A172 (cell line): ENCODE measurements around the gene SLC9B2. TPM values are rescaled to one million over a fixed set of nuclear protein-coding genes. Genes with fewer than 3 reads are reported as not detected.

ENCODE experiments used
- DNase-seq: peaks from one replicate; pipeline ENCODE4 v3.0.0-alpha.2; 2015; ENCODE audit warnings: low spot score
- total RNA-seq: library from RNA; depleted of rRNA; stranded (reverse); fragments of >200 nt; shearing (Covaris generic); gene quantifications from 2 replicates; pipeline ENCODE4 v1.2.3, GENCODE V29; 2014; rRNA removed

SLC9B2 gene
- total RNA-seq: 15.0 and 23.7 TPM in 2 replicates

DNA sequence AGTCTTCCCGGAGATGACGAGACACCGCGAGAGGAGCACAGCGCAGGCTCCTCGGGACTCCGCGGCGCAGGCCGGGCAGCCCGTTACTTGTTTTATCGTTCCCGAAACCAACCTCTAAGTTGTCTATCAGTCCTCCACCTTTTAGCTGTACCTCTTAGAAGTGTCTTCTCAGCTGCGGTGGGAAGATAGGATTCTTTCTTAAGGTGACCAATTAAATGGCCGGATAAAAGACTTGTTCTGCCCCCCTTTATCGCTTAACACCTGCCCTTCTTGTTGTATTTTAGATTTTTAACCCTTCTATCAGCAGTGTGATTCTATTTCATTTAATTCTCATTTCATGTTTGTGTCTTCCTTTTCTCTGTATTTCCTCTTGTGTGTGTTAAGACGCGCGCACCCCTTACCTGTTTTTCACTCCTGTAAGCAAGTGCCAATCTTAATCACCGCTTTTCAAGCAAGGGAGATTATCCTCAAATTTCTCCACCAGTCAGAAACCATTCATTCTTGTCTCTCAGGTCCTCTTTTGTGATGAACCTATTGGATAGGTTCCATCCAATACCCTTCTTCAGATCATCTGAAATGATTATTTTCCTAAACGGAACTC is at the start of gene SLC9B2:
Gene SLC9B2, minus strand, starts transcription at position 15 of the 601 bp plus-strand sequence. CDS start 9,211 bp downstream, outside the sequence.
- peak; percentile 32 for DNase-seq

- no peak for DNase-seq
Observed at GRCh38 chr4:103126126-103126525, 49.6 kb upstream of the SLC9B2 start.

DNA sequence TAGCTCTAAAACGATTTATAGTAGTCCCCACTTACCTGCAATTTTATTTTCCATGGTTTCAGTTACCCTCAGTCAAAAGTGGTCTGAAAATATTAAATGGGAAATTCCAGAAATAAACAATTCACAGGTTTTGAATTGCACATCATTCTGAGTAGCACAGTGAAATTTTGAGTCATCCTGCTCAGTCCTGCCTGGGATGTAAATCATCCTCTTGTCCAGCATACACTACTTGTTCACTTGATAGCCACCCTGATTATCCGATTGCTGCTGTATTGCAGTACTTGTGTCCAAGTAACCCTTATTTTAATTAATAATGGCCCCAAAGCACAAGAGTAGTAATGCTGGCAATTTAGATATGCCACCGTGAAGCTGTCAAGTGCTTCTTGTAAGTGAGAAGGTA is 46.6 kb upstream of the SLC9B2 start:
- no peak for DNase-seq

DNA sequence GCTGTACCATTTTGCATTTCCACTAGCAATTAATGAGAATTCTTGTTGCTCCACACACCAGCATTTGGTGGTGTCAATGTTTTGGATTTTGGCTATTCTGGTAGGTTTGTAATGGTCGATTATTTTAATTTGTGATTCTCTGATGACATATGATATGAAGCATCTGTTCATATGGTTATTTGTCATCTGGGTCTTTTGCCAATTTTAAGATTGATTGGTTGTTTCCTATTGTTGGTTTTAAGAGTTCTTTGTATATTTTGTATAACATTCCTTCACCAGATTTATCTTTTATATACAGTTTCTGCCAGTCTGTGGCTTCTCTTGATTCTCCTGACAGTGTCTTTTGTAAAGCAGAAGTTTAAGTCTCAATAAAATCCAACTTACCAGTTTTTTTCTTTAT is 41.6 kb upstream of the SLC9B2 start:
- DNase-seq: no peak

DNA sequence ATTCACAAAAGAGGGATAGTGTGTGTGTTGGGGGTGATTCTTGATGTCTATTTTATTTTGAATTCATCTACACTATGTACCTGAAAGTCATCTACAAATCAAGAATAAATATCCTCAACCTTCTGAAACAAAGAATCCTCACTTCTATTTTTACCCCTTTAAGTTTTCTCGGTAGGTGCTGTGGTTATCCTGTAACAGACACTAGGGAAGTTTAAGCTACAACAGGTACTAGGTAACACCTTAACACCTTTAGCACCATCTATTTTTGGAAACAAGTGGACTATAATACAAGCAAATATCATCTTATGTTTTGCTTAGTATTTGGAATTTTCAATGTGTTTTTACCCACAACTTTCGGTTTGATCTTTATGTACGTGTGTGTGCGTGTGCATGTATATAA is 35.0 kb upstream of the SLC9B2 start:
- no peak for DNase-seq

DNA sequence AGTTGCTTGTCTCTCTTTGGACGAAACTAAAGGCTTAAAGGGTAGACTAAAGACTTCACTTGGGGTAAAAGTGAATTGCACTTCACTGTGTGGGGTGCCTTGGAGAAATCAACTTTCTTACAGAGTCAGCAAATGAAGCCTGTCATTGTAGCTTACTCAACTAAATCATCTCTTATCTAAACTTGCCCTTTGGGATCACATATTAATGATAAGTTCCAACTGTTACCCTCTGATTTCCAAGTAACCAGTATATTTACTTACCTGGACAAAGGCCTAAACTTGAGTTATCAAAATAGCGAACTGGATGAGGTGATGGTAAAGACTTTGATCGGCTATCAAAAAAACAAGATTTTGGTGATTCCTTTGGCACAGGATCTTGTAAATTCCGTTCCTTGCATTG is 32.0 kb upstream of the SLC9B2 start:
- DNase-seq: no peak

DNA sequence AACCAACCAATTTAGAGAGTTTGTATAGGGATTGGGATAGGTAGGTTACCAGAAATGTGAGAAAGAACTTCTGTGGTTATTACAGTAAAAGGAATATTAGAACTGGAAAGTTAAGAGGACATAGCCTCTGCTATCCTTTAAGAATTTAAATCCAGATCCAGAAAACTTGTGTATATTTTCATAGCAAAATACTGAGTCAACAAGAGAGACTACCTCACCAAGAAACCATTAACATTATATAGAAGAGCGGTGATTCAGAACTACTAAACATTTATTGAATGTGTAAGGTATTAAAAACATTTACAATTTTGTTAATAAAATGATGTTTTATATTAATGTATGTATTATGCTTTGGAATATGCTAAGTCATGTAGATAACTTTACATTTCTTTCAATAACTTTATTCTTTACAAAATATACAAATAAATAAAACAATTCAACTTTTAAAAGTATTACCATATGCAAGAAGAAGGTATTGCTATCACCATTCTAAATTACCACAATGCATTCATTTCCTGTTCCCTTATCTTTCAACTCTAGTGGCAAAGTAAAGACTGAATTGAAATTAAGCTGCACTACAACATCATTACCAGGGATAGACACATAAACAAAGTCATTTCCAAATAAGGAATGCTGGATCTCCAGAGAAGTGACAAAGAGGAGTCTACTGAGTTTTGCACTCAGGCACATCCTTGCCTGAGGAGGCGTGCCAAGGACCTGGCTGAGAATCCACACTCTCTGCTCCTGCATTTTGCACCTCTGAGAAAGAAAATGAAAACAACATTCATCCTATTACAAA is 29.2 kb upstream of the SLC9B2 start:
- no peak for DNase-seq

DNA sequence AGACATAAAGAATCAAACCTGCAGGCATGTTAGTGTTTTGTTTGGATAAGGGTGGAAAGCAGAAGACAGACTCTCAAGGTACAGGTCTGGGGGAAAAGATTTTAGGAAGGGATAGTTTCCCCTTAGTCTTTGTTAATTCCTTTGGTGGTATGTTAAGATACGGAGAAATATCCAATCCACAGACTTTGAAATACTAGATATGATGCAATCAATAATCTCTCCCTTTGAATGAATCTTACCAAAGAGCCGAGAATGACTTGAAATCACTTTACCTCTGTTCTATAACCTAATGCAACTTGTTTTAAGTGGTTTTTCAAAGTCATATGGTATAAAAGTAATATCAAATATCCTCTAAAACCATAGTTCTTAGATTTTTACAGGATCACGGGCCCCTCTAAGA is 28.3 kb upstream of the SLC9B2 start:
- no peak for DNase-seq

- DNase-seq: no peak
Observed at GRCh38 chr4:103100691-103101090, 24.1 kb upstream of the SLC9B2 start.

DNA sequence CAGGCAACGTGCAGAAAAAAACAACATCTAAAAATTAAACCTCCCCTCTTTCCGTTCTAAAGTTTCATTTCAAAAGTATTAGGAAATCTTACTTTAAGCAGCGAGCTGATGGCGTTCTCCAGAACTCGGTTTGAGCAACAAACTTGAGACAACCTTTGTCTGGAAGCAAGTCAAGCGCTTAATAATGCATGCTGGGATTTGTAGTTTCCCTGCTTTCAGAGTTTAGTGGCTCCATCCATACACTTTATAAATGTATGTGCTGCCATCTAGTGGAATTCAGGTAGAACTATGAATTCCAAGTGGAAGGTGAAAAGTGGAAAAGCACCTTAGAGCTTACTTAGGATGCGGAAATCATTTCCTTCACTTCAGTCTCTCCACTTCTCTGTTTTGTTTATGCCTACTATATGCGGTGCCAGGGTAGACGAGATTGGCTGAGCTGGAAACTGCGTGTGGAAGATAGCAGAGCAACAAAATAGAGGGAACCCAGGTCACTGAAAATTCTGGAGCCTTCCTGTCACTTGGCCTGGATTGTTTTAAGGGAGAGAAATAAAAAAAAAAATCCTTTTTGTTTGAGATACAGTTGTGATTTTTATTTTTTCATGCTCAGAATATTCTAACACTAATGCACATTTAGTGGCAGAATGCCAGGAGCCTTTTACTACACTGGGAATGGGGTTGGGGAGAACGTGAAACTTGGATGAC is 23.3 kb upstream of the SLC9B2 start, which contains the start of gene BDH2:
Gene BDH2, minus strand, starts transcription at position 144 of the 702 bp plus-strand sequence. CDS start 3,580 bp downstream, outside the sequence.
- DNase-seq: peak; percentile 79

GRCh38 chr4:103098756-103099440 is 22.3 kb upstream of the SLC9B2 start:
- DNase-seq: no peak

- DNase-seq: no peak
Observed at GRCh38 chr4:103098341-103098740, 21.8 kb upstream of the SLC9B2 start.

- no peak for DNase-seq
Observed at GRCh38 chr4:103097112-103097511, 20.6 kb upstream of the SLC9B2 start.

DNA sequence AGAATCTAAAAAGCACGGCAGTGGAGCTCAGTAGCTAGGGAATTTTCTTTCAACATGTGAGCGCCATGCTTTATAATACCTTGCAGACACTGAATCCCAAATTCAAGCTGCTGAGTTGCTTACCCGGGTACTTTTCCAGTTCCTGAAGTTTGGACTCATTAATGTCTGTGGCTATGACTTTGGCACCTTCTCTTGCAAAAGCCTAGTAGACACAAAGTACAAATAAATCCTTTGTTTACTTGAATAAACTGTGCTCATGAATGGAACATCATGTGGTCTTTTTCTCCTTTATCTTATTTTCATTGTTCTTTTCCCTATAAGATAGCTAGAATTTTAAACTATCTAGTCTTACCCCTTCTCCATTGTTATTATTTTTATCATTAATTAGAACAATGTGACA is 18.5 kb upstream of the SLC9B2 start:
- DNase-seq: no peak

DNA sequence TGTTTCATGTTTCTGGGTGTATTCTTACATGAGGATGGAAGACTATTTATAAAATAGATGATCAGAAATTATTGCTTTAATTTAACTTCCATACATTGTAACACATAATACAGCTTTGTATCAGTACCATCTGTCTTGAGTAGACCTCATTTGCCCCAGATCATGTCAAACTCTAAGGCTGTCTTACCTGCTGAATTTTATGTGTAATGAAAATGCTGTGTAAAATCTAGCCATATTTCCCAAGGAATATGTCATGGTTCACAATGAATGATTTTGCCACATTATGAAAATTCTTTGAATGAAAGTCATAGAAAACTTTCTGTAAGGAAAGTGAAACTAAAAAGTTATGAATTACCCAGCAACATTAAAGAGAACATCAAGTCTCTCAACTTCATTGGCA is 15.7 kb upstream of the SLC9B2 start:
- no peak for DNase-seq

GRCh38 chr4:103091601-103092223 is 15.2 kb upstream of the SLC9B2 start:
- peak; percentile 43 for DNase-seq

- no peak for DNase-seq
Observed at GRCh38 chr4:103089481-103089880, 12.9 kb upstream of the SLC9B2 start.

DNA sequence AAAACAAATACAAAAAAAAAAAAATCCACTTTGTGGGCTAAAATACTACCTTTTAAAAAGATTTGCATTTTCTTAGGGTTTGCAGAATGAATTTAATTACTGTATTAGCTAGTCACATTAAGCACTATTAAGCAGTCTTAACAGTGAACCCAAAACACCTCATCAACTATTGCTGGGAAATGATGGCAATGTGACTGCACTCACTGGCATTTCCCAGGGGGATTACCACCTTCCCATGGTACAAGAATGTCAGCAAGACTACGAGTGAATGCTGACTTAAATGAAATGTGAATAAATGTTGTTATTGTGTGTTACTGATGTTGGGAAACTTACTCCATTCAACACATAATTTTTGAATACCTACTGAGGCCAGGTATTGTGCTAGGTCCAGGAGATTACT is 10.0 kb upstream of the SLC9B2 start:
- no peak for DNase-seq

DNA sequence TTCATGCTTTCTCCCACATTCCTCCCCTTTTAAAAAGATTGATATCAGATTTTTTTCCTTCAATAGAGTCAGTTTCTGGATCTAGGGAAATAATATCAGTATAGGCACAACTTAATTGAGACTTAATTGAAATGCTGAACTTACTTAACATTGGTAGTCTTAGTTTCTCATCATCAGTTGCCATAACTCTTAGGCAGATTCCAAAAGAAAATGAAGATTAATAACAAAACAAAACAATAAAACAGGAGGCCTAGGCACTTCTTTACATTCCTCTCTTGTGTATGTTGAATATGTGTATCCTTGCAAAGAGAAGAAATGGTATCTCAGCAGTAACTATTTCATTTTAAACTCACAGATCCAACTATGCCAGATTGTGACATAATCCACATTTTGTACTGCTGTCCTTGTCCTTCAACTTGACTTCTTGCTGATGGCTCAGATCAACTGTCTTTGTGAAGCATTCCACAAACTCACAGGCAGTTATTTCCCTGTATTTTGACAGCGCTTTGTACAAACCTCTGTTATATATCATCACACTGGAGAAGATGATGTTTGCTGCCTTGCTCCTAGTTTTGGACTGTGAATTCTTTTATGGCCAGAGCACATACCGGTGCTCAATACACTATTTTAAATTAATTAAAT is 9.1 kb upstream of the SLC9B2 start:
- DNase-seq: no peak

GRCh38 chr4:103079621-103080020 is 3.1 kb upstream of the SLC9B2 start:
- no peak for DNase-seq
